ENCODE measurements around the gene NNAT. TPM values are rescaled to one million over a fixed set of nuclear protein-coding genes. Genes with fewer than 3 reads are reported as not detected.

The NNAT gene
- total RNA-seq, 1 donor = 1.3 TPM

- no peak overlapping the region for H3K4me3 ChIP-seq (ENCODE audit: low read depth, low read length)
- TF ChIP-seq CTCF (IDR thresholded peaks at IDR 0.05; ENCODE audit: insufficient read depth, low read depth, low read length) = no peak
- DNase-seq (ENCODE audit: low read depth) = no peak
Measured at GRCh38 chr20:37492096-37492625, 28.9 kb upstream of the NNAT start.

GRCh38 chr20:37492945-37493344, 28.1 kb upstream of the NNAT start:
- H3K4me3 ChIP-seq (ENCODE audit: low read depth, low read length) = no peak overlapping the region
- DNase-seq (ENCODE audit: low read depth) = no peak
- no peak for TF ChIP-seq CTCF (IDR thresholded peaks at IDR 0.05; ENCODE audit: insufficient read depth, low read depth, low read length)

GRCh38 chr20:37494301-37494700, 26.7 kb upstream of the NNAT start:
- TF ChIP-seq CTCF (IDR thresholded peaks at IDR 0.05; ENCODE audit: insufficient read depth, low read depth, low read length) = no peak
- H3K4me3 ChIP-seq (ENCODE audit: low read depth, low read length) = no peak overlapping the region
- no peak for DNase-seq (ENCODE audit: low read depth)

GRCh38 chr20:37494796-37495195, 26.3 kb upstream of the NNAT start:
- DNase-seq (ENCODE audit: low read depth) = no peak
- H3K4me3 ChIP-seq (ENCODE audit: low read depth, low read length) = no peak overlapping the region
- no peak for TF ChIP-seq CTCF (IDR thresholded peaks at IDR 0.05; ENCODE audit: insufficient read depth, low read depth, low read length)

- H3K4me3 ChIP-seq (ENCODE audit: low read depth, low read length) = no peak overlapping the region
- no peak for TF ChIP-seq CTCF (IDR thresholded peaks at IDR 0.05; ENCODE audit: insufficient read depth, low read depth, low read length)
- peak; percentile 91 for DNase-seq (ENCODE audit: low read depth)
Measured at GRCh38 chr20:37498066-37498665, 22.9 kb upstream of the NNAT start.

GRCh38 chr20:37500311-37500710, 20.7 kb upstream of the NNAT start:
- H3K4me3 ChIP-seq (ENCODE audit: low read depth, low read length) = no peak overlapping the region
- no peak for TF ChIP-seq CTCF (IDR thresholded peaks at IDR 0.05; ENCODE audit: insufficient read depth, low read depth, low read length)
- no peak for DNase-seq (ENCODE audit: low read depth)

GRCh38 chr20:37501940-37502339, 19.1 kb upstream of the NNAT start:
- DNase-seq (ENCODE audit: low read depth) = no peak
- TF ChIP-seq CTCF (IDR thresholded peaks at IDR 0.05; ENCODE audit: insufficient read depth, low read depth, low read length) = no peak
- H3K4me3 ChIP-seq (ENCODE audit: low read depth, low read length) = no peak overlapping the region
